Lower leg skin (tissue), 3 donors: Measurements from ENCODE around the gene TRIM32.

Experiments
- POLR2A ChIP-seq, 2 donors: fragments of 450-650 bp; IDR thresholded peaks; one replicate each; pipeline ENCODE4 v1.6.1; 2016 to 2017; ENCODE audit warnings: antibody characterized with exemption in 2 of 2, mild to moderate bottlenecking in 1 of 2, moderate library complexity in 1 of 2
- TF ChIP-seq, protein P1 (sequence below), 3 donors: fragments of 450-650 bp; IDR thresholded peaks; one replicate each; pipeline ENCODE4 v1.5.1; 2016; ENCODE audit warnings: antibody characterized with exemption in 3 of 3, mild to moderate bottlenecking in 3 of 3, moderate library complexity in 2 of 3

DNA sequence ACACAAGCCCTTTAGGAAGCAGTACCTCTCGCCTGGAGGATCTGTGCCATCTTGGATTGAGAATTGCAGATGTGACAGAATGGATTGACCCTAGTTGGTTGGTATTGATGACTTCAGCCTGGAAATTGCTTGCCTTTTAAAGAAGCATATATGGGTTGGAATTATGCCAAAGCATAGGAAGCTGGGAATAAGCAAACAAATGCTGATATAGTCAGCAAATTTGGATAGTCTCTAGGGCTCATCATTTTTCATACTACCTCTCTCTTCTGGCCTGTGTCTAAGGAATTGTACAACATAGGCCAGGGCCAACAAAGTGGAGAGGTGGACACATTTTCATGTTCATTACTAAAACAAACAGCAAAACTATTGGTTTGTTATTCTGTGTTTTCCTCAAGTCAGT lies 13.2 kb downstream of the TRIM32 start:
- TF ChIP-seq, protein P1, sequence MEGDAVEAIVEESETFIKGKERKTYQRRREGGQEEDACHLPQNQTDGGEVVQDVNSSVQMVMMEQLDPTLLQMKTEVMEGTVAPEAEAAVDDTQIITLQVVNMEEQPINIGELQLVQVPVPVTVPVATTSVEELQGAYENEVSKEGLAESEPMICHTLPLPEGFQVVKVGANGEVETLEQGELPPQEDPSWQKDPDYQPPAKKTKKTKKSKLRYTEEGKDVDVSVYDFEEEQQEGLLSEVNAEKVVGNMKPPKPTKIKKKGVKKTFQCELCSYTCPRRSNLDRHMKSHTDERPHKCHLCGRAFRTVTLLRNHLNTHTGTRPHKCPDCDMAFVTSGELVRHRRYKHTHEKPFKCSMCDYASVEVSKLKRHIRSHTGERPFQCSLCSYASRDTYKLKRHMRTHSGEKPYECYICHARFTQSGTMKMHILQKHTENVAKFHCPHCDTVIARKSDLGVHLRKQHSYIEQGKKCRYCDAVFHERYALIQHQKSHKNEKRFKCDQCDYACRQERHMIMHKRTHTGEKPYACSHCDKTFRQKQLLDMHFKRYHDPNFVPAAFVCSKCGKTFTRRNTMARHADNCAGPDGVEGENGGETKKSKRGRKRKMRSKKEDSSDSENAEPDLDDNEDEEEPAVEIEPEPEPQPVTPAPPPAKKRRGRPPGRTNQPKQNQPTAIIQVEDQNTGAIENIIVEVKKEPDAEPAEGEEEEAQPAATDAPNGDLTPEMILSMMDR (IDR thresholded peaks at IDR 0.05): no peak
- TF ChIP-seq POLR2A (IDR thresholded peaks at IDR 0.05): no peak
